Suprapubic skin (tissue), 4 donors: ENCODE results near the gene SPRYD3.

Experiments used
- CTCF ChIP-seq, 2 donors: fragments of 200-600 bp in 1 of 2; fragments of 450-650 bp in 1 of 2; sonication (generic) in 1 of 2; IDR thresholded peaks; one replicate each; pipeline ENCODE4 v1.5.1; 2016 to 2019; ENCODE audit warnings: antibody characterized with exemption in 2 of 2, mild to moderate bottlenecking in 1 of 2, moderate library complexity in 1 of 2
- EP300 ChIP-seq: sonication (generic); formaldehyde crosslinking; IDR thresholded peaks from one replicate; pipeline ENCODE4 v1.6.1; 2017; ENCODE audit warnings: antibody characterized with exemption
- POLR2AphosphoS5 ChIP-seq, 3 donors: sonication (generic); formaldehyde crosslinking; IDR thresholded peaks; one replicate each; pipeline ENCODE4 v1.6.1; 2017; ENCODE audit warnings: antibody characterized with exemption in 3 of 3

GRCh38 chr12:53097207-53097563 is 18.0 kb upstream of the SPRYD3 start:
- no peak for TF ChIP-seq CTCF (IDR thresholded peaks at IDR 0.05)
- no peak for TF ChIP-seq POLR2AphosphoS5 (IDR thresholded peaks at IDR 0.05)
- TF ChIP-seq EP300: no peak
